Measurements from ENCODE around the gene ADD2.

ADD2 gene

GRCh38 chr2:70702711-70703395 is 65.1 kb downstream of the ADD2 start:
- TF ChIP-seq CSRNP3 (CRISPR knock-in tag; IDR thresholded peaks at IDR 0.05), result no peak
- no peak for TF ChIP-seq ZNF8 (CRISPR knock-in tag; IDR thresholded peaks at IDR 0.05)
- no peak for TF ChIP-seq TOX (CRISPR knock-in tag; IDR thresholded peaks at IDR 0.05; ENCODE audit: borderline replicate concordance)
- TF ChIP-seq ZNF70 (CRISPR knock-in tag; IDR thresholded peaks at IDR 0.05), result no peak
- TF ChIP-seq TSHZ2 (CRISPR knock-in tag; IDR thresholded peaks at IDR 0.05), result no peak
- no peak for TF ChIP-seq ZFP3 (CRISPR knock-in tag; IDR thresholded peaks at IDR 0.05)
- TF ChIP-seq SNAI2 (CRISPR knock-in tag; IDR thresholded peaks at IDR 0.05), result no peak
- no peak for TF ChIP-seq PATZ1 (CRISPR knock-in tag; IDR thresholded peaks at IDR 0.05; ENCODE audit: borderline replicate concordance)
- no peak for TF ChIP-seq ZFP30 (CRISPR knock-in tag; IDR thresholded peaks at IDR 0.05)
- no peak for TF ChIP-seq ISL1 (CRISPR knock-in tag; IDR thresholded peaks at IDR 0.05)
- no peak for TF ChIP-seq RARB (CRISPR knock-in tag; IDR thresholded peaks at IDR 0.05)
- TF ChIP-seq BACH2 (CRISPR knock-in tag; IDR thresholded peaks at IDR 0.05; ENCODE audit: borderline replicate concordance), result no peak
- no peak for TF ChIP-seq CREB5 (CRISPR knock-in tag; IDR thresholded peaks at IDR 0.05; ENCODE audit: low read depth)
- TF ChIP-seq ZC3H10 (CRISPR knock-in tag; IDR thresholded peaks at IDR 0.05), result no peak
- TF ChIP-seq GLIS3 (CRISPR knock-in tag; IDR thresholded peaks at IDR 0.05), result no peak
- TF ChIP-seq TCF4 (CRISPR knock-in tag; IDR thresholded peaks at IDR 0.05; ENCODE audit: borderline replicate concordance), result no peak

GRCh38 chr2:70698847-70699246 is 69.2 kb downstream of the ADD2 start:
- TF ChIP-seq ZFP30 (CRISPR knock-in tag; IDR thresholded peaks at IDR 0.05), result no peak
- no peak for TF ChIP-seq ZC3H10 (CRISPR knock-in tag; IDR thresholded peaks at IDR 0.05)
- TF ChIP-seq TSHZ2 (CRISPR knock-in tag; IDR thresholded peaks at IDR 0.05), result no peak
- TF ChIP-seq PPARA (CRISPR knock-in tag; IDR thresholded peaks at IDR 0.05; ENCODE audit: borderline replicate concordance), result no peak
- TF ChIP-seq CSDC2 (CRISPR knock-in tag; IDR thresholded peaks at IDR 0.05), result no peak
- TF ChIP-seq ZFP3 (CRISPR knock-in tag; IDR thresholded peaks at IDR 0.05), result no peak
- no peak for TF ChIP-seq TOX (CRISPR knock-in tag; IDR thresholded peaks at IDR 0.05; ENCODE audit: borderline replicate concordance)
- TF ChIP-seq BACH2 (CRISPR knock-in tag; IDR thresholded peaks at IDR 0.05; ENCODE audit: borderline replicate concordance), result no peak
- TF ChIP-seq GLIS3 (CRISPR knock-in tag; IDR thresholded peaks at IDR 0.05), result no peak

More at GRCh38 chr2:70702711-70703395, 65.1 kb downstream of the ADD2 start:
- no peak for ATAC-seq

More at GRCh38 chr2:70698847-70699246, 69.2 kb downstream of the ADD2 start:
- no peak for ATAC-seq

Data from SK-N-SH treated with all-trans-retinoic acid at 6 μM for 48 hours (cell line).